ENCODE data around the gene AGTR1. TPM values are rescaled to one million over a fixed set of nuclear protein-coding genes. Genes with fewer than 3 reads are reported as not detected.

Gene AGTR1
- total RNA-seq, 2 experiments from 2014 or later, result not detected

DNA sequence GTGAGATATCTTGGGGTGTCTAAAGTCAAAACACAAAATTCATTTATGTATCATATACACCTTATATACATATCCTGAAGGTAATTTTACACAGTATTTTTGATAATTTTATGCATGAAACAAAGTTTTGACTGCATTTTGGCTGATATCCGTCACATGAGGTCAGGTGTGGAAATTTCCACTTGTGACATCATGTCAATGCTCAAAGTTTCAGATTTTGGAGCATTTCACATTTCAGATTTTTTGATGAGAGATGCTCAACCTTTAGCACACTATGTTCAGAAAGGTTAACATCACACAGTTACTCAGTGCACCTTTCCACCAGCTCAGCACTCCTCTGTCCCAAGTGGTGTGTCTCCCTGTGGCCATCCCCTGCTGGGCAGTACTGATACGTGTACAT lies 92.2 kb downstream of the AGTR1 start:
- no peak overlapping the region for H3K27ac ChIP-seq (ENCODE audit: low read depth in 1 of 2, low read length in 2 of 2)
- Mint-ChIP-seq H3K9me3 (no peaks in the 10 kb centered on the region), H3K36me3 (ENCODE audit: low read depth) (no peaks in the 10 kb centered on the region), H3K4me3 (no peak overlapping the region), H3K27ac (no peak overlapping the region), H3K27me3 (no peaks in the 10 kb centered on the region), H3K4me1 (ENCODE audit: low read depth) (no peaks in the 10 kb centered on the region)
- CTCF ChIA-PET, result no interaction called here
- no peak overlapping the region for H3K4me3 ChIP-seq (ENCODE audit: low read length)
- intact Hi-C loops (cut with DNase I, micrococcal nuclease), result no loop called here
- no peaks in the 10 kb centered on the region for H3K36me3 ChIP-seq (ENCODE audit: insufficient read depth, low read length)
- H3K4me1 ChIP-seq (ENCODE audit: insufficient read depth, low read length), result no peaks in the 10 kb centered on the region
- POLR2A ChIA-PET, result no interaction called here
- peaks cover 0 to 4% of the 10 kb centered on the region in 2 experiments for H3K27me3 ChIP-seq (ENCODE audit: control insufficient read depth in 1 of 2, insufficient read depth in 2 of 2, low read length in 2 of 2)
- ATAC-seq (ENCODE audit: poor library complexity) (no peak), DNase-seq (no peak)
- TF ChIP-seq, protein P1, sequence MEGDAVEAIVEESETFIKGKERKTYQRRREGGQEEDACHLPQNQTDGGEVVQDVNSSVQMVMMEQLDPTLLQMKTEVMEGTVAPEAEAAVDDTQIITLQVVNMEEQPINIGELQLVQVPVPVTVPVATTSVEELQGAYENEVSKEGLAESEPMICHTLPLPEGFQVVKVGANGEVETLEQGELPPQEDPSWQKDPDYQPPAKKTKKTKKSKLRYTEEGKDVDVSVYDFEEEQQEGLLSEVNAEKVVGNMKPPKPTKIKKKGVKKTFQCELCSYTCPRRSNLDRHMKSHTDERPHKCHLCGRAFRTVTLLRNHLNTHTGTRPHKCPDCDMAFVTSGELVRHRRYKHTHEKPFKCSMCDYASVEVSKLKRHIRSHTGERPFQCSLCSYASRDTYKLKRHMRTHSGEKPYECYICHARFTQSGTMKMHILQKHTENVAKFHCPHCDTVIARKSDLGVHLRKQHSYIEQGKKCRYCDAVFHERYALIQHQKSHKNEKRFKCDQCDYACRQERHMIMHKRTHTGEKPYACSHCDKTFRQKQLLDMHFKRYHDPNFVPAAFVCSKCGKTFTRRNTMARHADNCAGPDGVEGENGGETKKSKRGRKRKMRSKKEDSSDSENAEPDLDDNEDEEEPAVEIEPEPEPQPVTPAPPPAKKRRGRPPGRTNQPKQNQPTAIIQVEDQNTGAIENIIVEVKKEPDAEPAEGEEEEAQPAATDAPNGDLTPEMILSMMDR (IDR thresholded peaks at IDR 0.05), result no peak
- no peaks in the 10 kb centered on the region for H3K9me3 ChIP-seq (ENCODE audit: control insufficient read depth in 1 of 2, insufficient read depth in 1 of 2, low read length in 2 of 2)

DNA sequence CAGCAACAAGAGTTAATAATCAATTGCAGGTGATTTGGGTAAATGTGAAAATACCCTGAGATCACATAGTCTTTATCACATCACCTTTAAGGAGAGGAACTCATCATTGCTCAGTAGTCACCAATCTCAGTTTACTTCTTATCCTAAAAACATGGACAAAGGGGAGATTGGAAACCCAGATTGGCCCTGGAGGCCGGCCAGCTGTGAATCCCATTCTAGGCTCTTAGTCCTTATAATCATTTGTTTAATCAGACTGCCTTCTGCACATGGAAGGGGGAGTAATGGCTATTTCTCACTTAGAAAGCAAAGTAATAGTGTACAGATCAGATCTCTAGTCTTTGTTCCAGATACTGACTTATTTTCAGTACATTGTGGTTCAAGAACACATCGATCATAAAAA lies 92.7 kb downstream of the AGTR1 start:
- Mint-ChIP-seq H3K4me3 (no peak overlapping the region), H3K9me3 (no peaks in the 10 kb centered on the region), H3K4me1 (ENCODE audit: low read depth) (no peaks in the 10 kb centered on the region), H3K27me3 (no peaks in the 10 kb centered on the region), H3K27ac (no peak overlapping the region), H3K36me3 (ENCODE audit: low read depth) (no peaks in the 10 kb centered on the region)
- Histone ChIP-seq H3K36me3 (ENCODE audit: insufficient read depth, low read length) (no peaks in the 10 kb centered on the region), H3K4me3 (ENCODE audit: low read length) (no peak overlapping the region), H3K9me3 (ENCODE audit: control insufficient read depth in 1 of 2, insufficient read depth in 1 of 2, low read length in 2 of 2) (no peaks in the 10 kb centered on the region), H3K27me3 (ENCODE audit: control insufficient read depth in 1 of 2, insufficient read depth in 2 of 2, low read length in 2 of 2) (peaks cover 0 to 4% of the 10 kb centered on the region in 2 experiments), H3K27ac (ENCODE audit: low read depth in 1 of 2, low read length in 2 of 2) (no peak overlapping the region), H3K4me1 (ENCODE audit: insufficient read depth, low read length) (no peaks in the 10 kb centered on the region)
- CTCF ChIA-PET, result no interaction called here
- TF ChIP-seq, protein P1 (IDR thresholded peaks at IDR 0.05), result no peak
- intact Hi-C loops (cut with DNase I, micrococcal nuclease), result no loop called here
- DNase-seq (no peak), ATAC-seq (ENCODE audit: poor library complexity) (no peak)
- POLR2A ChIA-PET, result no interaction called here

DNA sequence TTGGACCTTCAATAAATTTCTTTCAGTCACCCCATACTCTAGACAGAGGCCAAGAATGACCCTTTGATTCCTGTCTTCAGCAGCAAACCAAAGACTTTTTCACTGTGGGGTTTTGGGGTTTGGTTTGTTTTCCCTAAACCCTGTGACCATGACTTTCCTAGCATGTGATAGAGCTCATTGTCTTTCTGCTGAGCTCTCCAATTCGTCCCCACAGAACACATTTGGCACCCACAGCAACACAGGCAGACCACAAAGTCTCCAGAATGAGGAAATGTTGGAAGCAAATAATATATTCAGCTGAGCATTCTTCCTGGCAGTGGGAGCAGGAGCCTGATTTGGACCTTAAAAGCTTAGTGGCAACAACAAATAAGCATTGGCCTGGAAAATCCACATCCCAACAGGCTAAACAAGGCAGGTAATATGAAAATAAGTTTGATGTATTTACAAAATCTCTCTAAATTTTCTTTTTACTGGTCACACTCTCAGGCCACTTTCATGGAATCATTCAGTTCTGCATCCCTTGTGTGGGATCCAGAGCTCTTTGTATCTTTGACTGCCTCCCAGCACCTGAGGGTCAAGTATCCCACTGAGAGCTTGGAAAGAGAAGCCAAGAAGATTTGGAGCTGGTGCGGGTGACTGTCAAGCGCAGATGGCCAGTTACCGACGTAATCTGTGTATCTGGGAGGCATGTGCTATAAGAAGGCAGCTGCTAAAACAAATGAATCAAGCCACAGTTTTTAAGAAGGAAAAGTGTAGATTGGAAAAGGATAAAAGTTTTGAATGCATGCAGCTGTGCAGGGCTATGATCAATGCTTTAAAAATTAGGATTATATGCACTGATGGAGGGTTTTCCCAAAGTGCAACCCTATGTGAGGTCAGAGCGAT lies 93.4 kb downstream of the AGTR1 start:
- H3K4me3 Mint-ChIP-seq, result no peak overlapping the region
- H3K36me3 Mint-ChIP-seq (ENCODE audit: low read depth), result no peaks in the 10 kb centered on the region
- no peaks in the 10 kb centered on the region for H3K4me1 Mint-ChIP-seq (ENCODE audit: low read depth)
- Histone ChIP-seq H3K4me1 (ENCODE audit: insufficient read depth, low read length) (no peaks in the 10 kb centered on the region), H3K27me3 (ENCODE audit: control insufficient read depth in 1 of 2, insufficient read depth in 2 of 2, low read length in 2 of 2) (peaks cover 0 to 4% of the 10 kb centered on the region in 2 experiments), H3K4me3 (ENCODE audit: low read length) (no peak overlapping the region), H3K27ac (ENCODE audit: low read depth in 1 of 2, low read length in 2 of 2) (no peak overlapping the region), H3K9me3 (ENCODE audit: control insufficient read depth in 1 of 2, insufficient read depth in 1 of 2, low read length in 2 of 2) (no peaks in the 10 kb centered on the region), H3K36me3 (ENCODE audit: insufficient read depth, low read length) (no peaks in the 10 kb centered on the region)
- ChIA-PET POLR2A (no interaction called here), CTCF (interaction anchor here (0.6 kb wide), 1 partner anchor 360 kb away, joined by 7 read pairs; no protein-coding TSS in a partner anchor)
- no peaks in the 10 kb centered on the region for H3K9me3 Mint-ChIP-seq
- intact Hi-C loops (cut with DNase I, micrococcal nuclease), result no loop called here
- TF ChIP-seq, protein P1 (IDR thresholded peaks at IDR 0.05), result no peak
- H3K27ac Mint-ChIP-seq, result no peak overlapping the region
- DNase-seq (no peak), ATAC-seq (ENCODE audit: poor library complexity) (no peak)
- H3K27me3 Mint-ChIP-seq, result no peaks in the 10 kb centered on the region

Measured in CD4-positive, alpha-beta T cell (primary cell).